PC-3 (cell line): Measurements from ENCODE around the gene SLC13A2. TPM values are rescaled to one million over a fixed set of nuclear protein-coding genes. Genes with fewer than 3 reads are reported as not detected.

Source experiments
- ATAC-seq: fragments of 200-7000 bp; cut with Tn5 transposase; 2 replicates; pipeline ENCODE4 v1.9.1; 2020; ENCODE audit warnings: mild to moderate bottlenecking, moderate library complexity
- BruUV-seq: library from RNA; stranded (reverse); fragments of 400-500 nt; replicated peaks from 2 replicates; lab custom pipeline; 2021; lab: Mats Ljungman, UMichigan
- CTCF ChIA-PET: fragments of 300-600 bp; sonication (Branson Sonifier 250); formaldehyde crosslinking; loops from one replicate; lab custom pipeline; 2022; ENCODE audit warnings: antibody characterized with exemption; lab: Charles Lee
- POLR2A ChIA-PET: fragments of 300-600 bp; sonication (Branson Sonifier 250); formaldehyde crosslinking; loops from one replicate; lab custom pipeline; 2022; ENCODE audit warnings: antibody characterized with exemption; ENCODE audit not compliant: unreplicated experiment; lab: Charles Lee
- DNase-seq: peaks from one replicate; pipeline ENCODE4 v3.0.0-alpha.2; 2015
- H2AFZ ChIP-seq: fragments of 300-600 bp; sonication (generic); 2 replicates; pipeline ENCODE4 v1.6.0; 2016; ENCODE audit warnings: antibody characterized with exemption, low read length
- H3F3A ChIP-seq: fragments of 300-600 bp; sonication (generic); one replicate; pipeline ENCODE4 v1.6.0; 2017; ENCODE audit warnings: antibody characterized with exemption, low read length, control low read depth, mild to moderate bottlenecking; ENCODE audit not compliant: unreplicated experiment
- H3K27ac ChIP-seq: fragments of 300-600 bp; sonication (generic); 2 replicates; pipeline ENCODE4 v1.5.1; 2016; ENCODE audit warnings: mild to moderate bottlenecking, low read length
- H3K27me3 ChIP-seq: fragments of 300-600 bp; sonication (generic); 2 replicates; pipeline ENCODE4 v1.6.1; 2016; ENCODE audit warnings: low read length, mixed read lengths
- H3K36me3 ChIP-seq: fragments of 300-600 bp; sonication (generic); 2 replicates; pipeline ENCODE4 v1.6.1; 2016; ENCODE audit warnings: low read depth, mixed run types, low read length, mixed read lengths
- H3K4me1 ChIP-seq: fragments of 300-600 bp; sonication (generic); 2 replicates; pipeline ENCODE4 v1.5.1; 2016; ENCODE audit warnings: low read length; ENCODE audit not compliant: insufficient read depth
- H3K4me2 ChIP-seq: fragments of 300-600 bp; sonication (generic); 2 replicates; pipeline ENCODE4 v1.6.0; 2016; ENCODE audit warnings: low read length
- H3K4me3 ChIP-seq: fragments of 300-600 bp; sonication (generic); 2 replicates; pipeline ENCODE4 v1.5.1; 2016; ENCODE audit warnings: mild to moderate bottlenecking, low read length, mixed read lengths
- H3K79me2 ChIP-seq: fragments of 300-600 bp; sonication (generic); 2 replicates; pipeline ENCODE4 v1.6.1; 2017; ENCODE audit warnings: low read length, mixed read lengths
- H3K9ac ChIP-seq: fragments of 300-600 bp; sonication (generic); 2 replicates; pipeline ENCODE4 v1.6.0; 2016; ENCODE audit warnings: mild to moderate bottlenecking, low read length
- H3K9me2 ChIP-seq: fragments of 300-600 bp; sonication (generic); replicated peaks from 2 replicates; pipeline ENCODE4 v1.6.1; 2016; ENCODE audit warnings: mixed run types, low read length, mixed read lengths
- H3K9me3 ChIP-seq: fragments of 300-600 bp; sonication (generic); 2 replicates; pipeline ENCODE4 v1.6.1; 2016; ENCODE audit warnings: low read length, mixed read lengths
- H4K20me1 ChIP-seq: fragments of 300-600 bp; sonication (generic); 2 replicates; pipeline ENCODE4 v1.6.1; 2016; ENCODE audit warnings: low read length, mixed read lengths
- CTCF ChIP-seq: fragments of 300-600 bp; sonication (generic); conservative IDR thresholded peaks from 2 replicates; pipeline ENCODE4 v1.5.1; 2017; ENCODE audit warnings: antibody characterized with exemption, low read depth, mild to moderate bottlenecking, low read length
- EZH2 ChIP-seq: fragments of 300-600 bp; sonication (generic); IDR thresholded peaks from one replicate; pipeline ENCODE4 v1.6.1; 2017; ENCODE audit warnings: antibody characterized with exemption, mild to moderate bottlenecking, low read length; ENCODE audit not compliant: unreplicated experiment
- EZH2phosphoT487 ChIP-seq: fragments of 300-600 bp; sonication (generic); IDR thresholded peaks from 2 replicates; pipeline ENCODE4 v1.6.1; 2018; ENCODE audit warnings: mild to moderate bottlenecking, antibody characterized with exemption, low read length, borderline replicate concordance
- intact Hi-C: fragments of 100-400 bp; cut with micrococcal nuclease; formaldehyde crosslinking; loops from 2 replicates; pipeline ENCODE4 v1.9.0; 2023
- total RNA-seq: library from RNA; depleted of rRNA; stranded (reverse); fragments of >200 nt; gene quantifications from 2 replicates; pipeline ENCODE4 v1.2.3, GENCODE V29; 2014

SLC13A2 gene
- total RNA-seq, 1 experiment from 2014 or later, result not detected

DNA sequence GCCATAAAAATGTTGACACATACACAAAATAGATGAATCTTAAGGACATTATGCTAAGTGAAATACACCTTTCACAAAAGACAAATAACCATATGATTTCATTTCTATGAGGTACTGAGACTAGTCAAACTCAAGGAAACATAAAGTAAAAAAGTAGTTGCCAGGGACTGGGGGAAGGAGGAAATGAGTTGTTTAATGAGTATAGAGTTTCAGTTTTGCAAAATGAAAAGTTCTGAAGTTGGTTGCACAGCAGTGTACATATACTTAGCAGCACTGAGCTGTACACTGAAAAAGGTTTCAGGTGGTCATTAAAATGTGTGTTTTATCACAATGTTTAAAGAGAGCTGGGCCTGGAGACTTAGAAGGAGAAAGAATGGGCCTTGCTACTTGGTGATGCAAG, 4.7 kb upstream of the SLC13A2 start:
- H3K36me3 ChIP-seq, result no peaks in the 10 kb centered on the region
- ATAC-seq (peak; percentile 65), DNase-seq (peak; percentile 32)
- no peaks in the 10 kb centered on the region for H4K20me1 ChIP-seq
- ChIA-PET CTCF (interaction anchor here (0.6 kb wide), 1 partner anchor 38 kb away, joined by 3 read pairs; no protein-coding TSS in a partner anchor), POLR2A (no interaction called here)
- no peaks in the 10 kb centered on the region for H3K27me3 ChIP-seq
- 0 out of 2 replicates have a peak overlapping the region, but pooled peaks have one; percentile 0 for H3K4me2 ChIP-seq
- intact Hi-C loops, result no loop called here
- peaks cover 8% of the 10 kb centered on the region; the same call in 1 of the 2 replicates for H3K4me1 ChIP-seq
- H3K79me2 ChIP-seq, result no peaks in the 10 kb centered on the region
- no peak overlapping the region for H2AFZ ChIP-seq
- TF ChIP-seq EZH2 (no peak), EZH2phosphoT487 (no peak), CTCF (no peak)
- H3K9me3 ChIP-seq, result no peaks in the 10 kb centered on the region
- no peak overlapping the region for H3K4me3 ChIP-seq
- H3K9ac ChIP-seq, result no peak overlapping the region
- H3F3A ChIP-seq, result no peaks in the 10 kb centered on the region
- H3K27ac ChIP-seq, result no peak overlapping the region
- BruUV-seq, result no TSS peak
- H3K9me2 ChIP-seq, result no peaks in the 10 kb centered on the region

- CTCF ChIA-PET, result no interaction called here
- no peak for ATAC-seq
- Histone ChIP-seq H3K4me3 (no peak overlapping the region), H3K27ac (no peak overlapping the region), H3F3A (no peaks in the 10 kb centered on the region), H3K9me2 (no peaks in the 10 kb centered on the region), H3K27me3 (no peaks in the 10 kb centered on the region), H2AFZ (no peak overlapping the region), H4K20me1 (no peaks in the 10 kb centered on the region), H3K9me3 (no peaks in the 10 kb centered on the region), H3K4me2 (0 out of 2 replicates have a peak overlapping the region, but pooled peaks have one; percentile 0), H3K9ac (no peak overlapping the region), H3K36me3 (no peaks in the 10 kb centered on the region), H3K4me1 (peaks cover 8% of the 10 kb centered on the region; the same call in 1 of the 2 replicates), H3K79me2 (no peaks in the 10 kb centered on the region)
- no peak for TF ChIP-seq CTCF
- TF ChIP-seq EZH2phosphoT487, result no peak
- TF ChIP-seq EZH2, result no peak
- intact Hi-C loops, result no loop called here
- POLR2A ChIA-PET, result interaction anchor here (0.7 kb wide), 1 partner anchor 85 kb away, joined by 4 read pairs; no protein-coding TSS in a partner anchor
- DNase-seq, result no peak
- BruUV-seq, result no TSS peak
Measured at GRCh38 chr17:28469376-28469775, 4.1 kb upstream of the SLC13A2 start.

DNA sequence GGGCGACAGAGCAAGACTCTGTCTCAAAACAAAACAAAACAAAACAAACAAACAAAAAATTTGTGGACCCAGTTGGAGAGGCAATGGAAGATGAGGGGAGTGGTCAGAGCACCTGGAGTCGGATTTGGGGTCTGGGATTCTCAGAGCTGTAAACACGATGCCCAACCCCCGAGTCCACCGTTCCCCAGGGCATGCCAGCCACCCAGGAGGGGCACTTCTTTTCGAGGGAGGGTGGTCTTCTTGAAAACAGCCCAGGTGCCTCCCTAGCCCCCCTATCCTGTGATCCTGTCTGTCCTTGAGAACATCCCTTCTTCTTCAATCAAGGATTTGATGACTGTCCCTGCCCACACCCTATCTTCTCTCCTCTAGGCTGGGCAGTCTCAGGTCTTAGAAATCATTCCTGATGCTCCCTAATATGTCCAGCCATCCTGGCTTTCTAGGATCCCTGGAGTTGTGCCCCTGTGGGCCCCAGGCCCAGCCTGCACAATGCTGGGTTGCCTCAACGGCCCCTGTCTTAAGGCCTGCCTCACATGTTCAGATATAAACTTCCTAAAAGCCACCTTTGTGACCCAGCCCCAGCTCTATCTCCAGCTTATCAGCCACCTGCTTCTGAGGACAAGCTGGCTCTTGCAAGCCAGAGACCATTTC, 3.1 kb upstream of the SLC13A2 start:
- Histone ChIP-seq H4K20me1 (no peaks in the 10 kb centered on the region), H3K36me3 (no peaks in the 10 kb centered on the region), H3K27ac (no peak overlapping the region), H2AFZ (no peak overlapping the region), H3K27me3 (no peaks in the 10 kb centered on the region), H3K4me3 (no peak overlapping the region), H3K9ac (no peak overlapping the region), H3K4me1 (peaks cover 8% of the 10 kb centered on the region; the same call in 1 of the 2 replicates), H3F3A (no peaks in the 10 kb centered on the region), H3K9me2 (no peaks in the 10 kb centered on the region), H3K4me2 (no peak overlapping the region), H3K9me3 (no peaks in the 10 kb centered on the region), H3K79me2 (no peaks in the 10 kb centered on the region)
- BruUV-seq, result no TSS peak
- DNase-seq (no peak), ATAC-seq (no peak)
- ChIA-PET CTCF (no interaction called here), POLR2A (interaction anchor here (0.5 kb wide), 1 partner anchor 133 kb away, joined by 6 read pairs; no protein-coding TSS in a partner anchor)
- intact Hi-C loops, result no loop called here
- TF ChIP-seq EZH2, result no peak
- TF ChIP-seq EZH2phosphoT487, result no peak
- TF ChIP-seq CTCF, result no peak
